SK-MEL-5 (cell line): Measurements from ENCODE around the gene GIPC1. TPM values are rescaled to one million over a fixed set of nuclear protein-coding genes. Genes with fewer than 3 reads are reported as not detected.
A peak's percentile ranks its signal among the peaks of the same experiment; 100 is the strongest.
"Not testable (repeated sequence)": the region's sequence is repeated elsewhere in the genome, so short reads cannot be mapped to it uniquely, and the experiment has no call there.

ENCODE experiments used
- DNase-seq: peaks from one replicate; pipeline ENCODE4 v3.0.0-alpha.2; 2016; ENCODE audit warnings: low read depth, low spot score
- in situ Hi-C: cut with HindIII; loops from 2 replicates; pipeline ENCODE4 v1.10.0; 2016; ENCODE audit warnings: low sequenced_read_pairs, high pct_unique_total_duplicates, low pct_unique_long_range_greater_than_20kb
- total RNA-seq: library from RNA; depleted of rRNA; stranded (reverse); fragments of >200 nt; shearing (Covaris generic); gene quantifications from 2 replicates; pipeline ENCODE4 v1.2.3, GENCODE V29; 2014

The GIPC1 gene
- total RNA-seq, 1 experiment from 2014 or later: 229 TPM

GRCh38 chr19:14476673-14477401 is 19.1 kb downstream of the GIPC1 start:
- in situ Hi-C loops: no loop called here
- DNase-seq: no peak

GRCh38 chr19:14476327-14476672 is 19.6 kb downstream of the GIPC1 start:
- DNase-seq: no peak
- in situ Hi-C loops: no loop called here

GRCh38 chr19:14475251-14476073 is 20.5 kb downstream of the GIPC1 start, which contains the start of gene PTGER1:
Gene PTGER1 (minus strand): TSS chr19:14475354. CDS start chr19:14474320, 1,034 bp downstream.
- in situ Hi-C loops: no loop called here
- DNase-seq: no peak

- in situ Hi-C loops: no loop called here
- no peak for DNase-seq
Measured at GRCh38 chr19:14474827-14475226, 21.1 kb downstream of the GIPC1 start.

GRCh38 chr19:14473978-14474578 is 21.8 kb downstream of the GIPC1 start:
- DNase-seq: no peak
- in situ Hi-C loops: no loop called here

- in situ Hi-C loops: no loop called here
Measured at GRCh38 chr19:14473073-14473977, 22.6 kb downstream of the GIPC1 start.

GRCh38 chr19:14472202-14472938 is 23.6 kb downstream of the GIPC1 start:
- DNase-seq: peak; percentile 43
- in situ Hi-C loops: no loop called here

More at GRCh38 chr19:14473073-14473977, 22.6 kb downstream of the GIPC1 start:
- no peak for DNase-seq

- in situ Hi-C loops: no loop called here
- no peak for DNase-seq
Measured at GRCh38 chr19:14471436-14472187, 24.3 kb downstream of the GIPC1 start.

- no peak for DNase-seq
- in situ Hi-C loops: no loop called here
Measured at GRCh38 chr19:14470031-14470876, 25.7 kb downstream of the GIPC1 start.

GRCh38 chr19:14467816-14468215 is 28.1 kb downstream of the GIPC1 start:
- in situ Hi-C loops: no loop called here

GRCh38 chr19:14467391-14467790 is 28.5 kb downstream of the GIPC1 start:
- no peak for DNase-seq
- in situ Hi-C loops: no loop called here

More at GRCh38 chr19:14467816-14468215, 28.1 kb downstream of the GIPC1 start:
- no peak for DNase-seq

GRCh38 chr19:14463747-14464146 is 32.2 kb downstream of the GIPC1 start:
- in situ Hi-C loops: no loop called here
- no peak for DNase-seq

GRCh38 chr19:14462401-14462800 is 33.5 kb downstream of the GIPC1 start:
- in situ Hi-C loops: not testable (repeated sequence)

GRCh38 chr19:14460935-14461334 is 35.0 kb downstream of the GIPC1 start:
- no peak for DNase-seq
- in situ Hi-C loops: no loop called here

More at GRCh38 chr19:14462401-14462800, 33.5 kb downstream of the GIPC1 start:
- not testable (repeated sequence) for DNase-seq

GRCh38 chr19:14459703-14460102 is 36.2 kb downstream of the GIPC1 start:
- in situ Hi-C loops: no loop called here
- no peak for DNase-seq
